MM.1S (cell line): ENCODE measurements around the gene GRK3.

ENCODE experiments used
- DNase-seq: peaks from one replicate; pipeline ENCODE4 v3.0.0-alpha.2; 2015
- H2AFZ ChIP-seq: fragments of 300-600 bp; sonication (generic); 2 replicates; pipeline ENCODE4 v1.6.0; 2016; ENCODE audit warnings: antibody characterized with exemption, low read length
- H3F3A ChIP-seq: fragments of 300-600 bp; sonication (generic); 2 replicates; pipeline ENCODE4 v1.6.1; 2016; ENCODE audit warnings: mild to moderate bottlenecking, antibody characterized with exemption, low read length, moderate library complexity, mixed read lengths; ENCODE audit not compliant: insufficient read depth
- H3K27ac ChIP-seq: fragments of 300-600 bp; sonication (generic); 2 replicates; pipeline ENCODE4 v1.5.1; 2016; ENCODE audit warnings: mild to moderate bottlenecking, low read length
- H3K27me3 ChIP-seq: fragments of 300-600 bp; sonication (generic); replicated peaks from 2 replicates; pipeline ENCODE4 v1.6.0; 2016; ENCODE audit warnings: low read length; ENCODE audit not compliant: insufficient read depth
- H3K36me3 ChIP-seq: fragments of 300-600 bp; sonication (generic); replicated peaks from 2 replicates; pipeline ENCODE4 v1.6.1; 2016; ENCODE audit warnings: mild to moderate bottlenecking, low read length, mixed read lengths; ENCODE audit not compliant: insufficient read depth
- H3K4me1 ChIP-seq: fragments of 300-600 bp; sonication (generic); 2 replicates; pipeline ENCODE4 v1.6.1; 2016; ENCODE audit warnings: low read length, mixed read lengths
- H3K4me2 ChIP-seq: fragments of 300-600 bp; sonication (generic); 2 replicates; pipeline ENCODE4 v1.6.0; 2016; ENCODE audit warnings: low read depth, low read length
- H3K4me3 ChIP-seq: fragments of 300-600 bp; sonication (generic); 2 replicates; pipeline ENCODE4 v1.5.1; 2016; ENCODE audit warnings: low read length, mixed read lengths
- H3K79me2 ChIP-seq: fragments of 300-600 bp; sonication (generic); 2 replicates; pipeline ENCODE4 v1.6.1; 2016; ENCODE audit warnings: mixed run types, low read length, mixed read lengths
- H3K9ac ChIP-seq: fragments of 300-600 bp; sonication (generic); 2 replicates; pipeline ENCODE4 v1.6.1; 2016; ENCODE audit warnings: low read length, mixed read lengths
- H3K9me2 ChIP-seq: fragments of 300-600 bp; sonication (generic); replicated peaks from 2 replicates; pipeline ENCODE4 v1.6.1; 2016; ENCODE audit warnings: mild to moderate bottlenecking, low read length, mixed read lengths; ENCODE audit not compliant: insufficient read depth
- H3K9me3 ChIP-seq: fragments of 300-600 bp; sonication (generic); replicated peaks from 2 replicates; pipeline ENCODE4 v1.6.1; 2016; ENCODE audit warnings: mild to moderate bottlenecking, low read length, mixed read lengths; ENCODE audit not compliant: insufficient read depth
- H4K20me1 ChIP-seq: fragments of 300-600 bp; sonication (generic); 2 replicates; pipeline ENCODE4 v1.6.1; 2016; ENCODE audit warnings: mild to moderate bottlenecking, low read length, moderate library complexity, mixed read lengths; ENCODE audit not compliant: insufficient read depth
- CTCF ChIP-seq: fragments of 300-600 bp; sonication (generic); IDR thresholded peaks from 2 replicates; pipeline ENCODE4 v1.5.1; 2016; ENCODE audit warnings: antibody characterized with exemption, low read length, mixed read lengths
- EZH2 ChIP-seq: fragments of 300-600 bp; sonication (generic); optimal IDR thresholded peaks from 2 replicates; pipeline ENCODE3; 2017; ENCODE audit warnings: low read depth, mild to moderate bottlenecking, antibody characterized with exemption, low read length, mixed read lengths
- EZH2phosphoT487 ChIP-seq: fragments of 300-600 bp; sonication (generic); IDR thresholded peaks from 2 replicates; pipeline ENCODE4 v1.6.1; 2018; ENCODE audit warnings: antibody characterized with exemption, low read length

The GRK3 gene

DNA sequence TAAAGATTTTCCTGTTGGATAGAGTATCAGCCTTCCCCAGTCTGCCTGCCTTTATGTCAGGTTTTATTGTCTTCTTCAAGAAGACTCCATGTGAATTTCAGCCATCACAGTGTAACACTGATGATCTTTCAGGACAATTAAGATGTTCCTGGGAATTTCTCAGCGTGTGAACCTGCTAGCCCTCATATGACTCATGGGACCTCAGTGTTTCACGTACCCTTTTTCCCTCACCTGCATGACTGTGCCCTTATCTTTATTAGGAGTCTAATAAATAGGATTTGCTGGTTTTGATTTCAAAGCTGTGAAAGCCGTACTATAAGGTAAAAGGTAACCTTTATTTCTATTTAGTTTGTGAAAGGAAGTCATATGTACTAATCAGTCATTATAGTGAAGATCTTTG, 95.9 kb downstream of the GRK3 start:
- H4K20me1 ChIP-seq: no peaks in the 10 kb centered on the region
- H3K27me3 ChIP-seq: no peaks in the 10 kb centered on the region
- no peaks in the 10 kb centered on the region for H3F3A ChIP-seq
- H3K4me3 ChIP-seq: no peak overlapping the region
- no peak overlapping the region for H3K9ac ChIP-seq
- no peaks in the 10 kb centered on the region for H3K9me3 ChIP-seq
- H3K27ac ChIP-seq: no peak overlapping the region
- H3K36me3 ChIP-seq: no peaks in the 10 kb centered on the region
- no peak overlapping the region for H3K4me2 ChIP-seq
- no peak for DNase-seq
- no peaks in the 10 kb centered on the region for H3K9me2 ChIP-seq
- H3K4me1 ChIP-seq: no peaks in the 10 kb centered on the region
- H3K79me2 ChIP-seq: no peaks in the 10 kb centered on the region
- H2AFZ ChIP-seq: no peak overlapping the region
- no peak for TF ChIP-seq EZH2
- no peak for TF ChIP-seq EZH2phosphoT487
- no peak for TF ChIP-seq CTCF

GRCh38 chr22:25661073-25661472, 96.6 kb downstream of the GRK3 start:
- Histone ChIP-seq H3K9ac (no peak overlapping the region), H3K4me3 (no peak overlapping the region), H3K79me2 (no peaks in the 10 kb centered on the region), H3K9me3 (no peaks in the 10 kb centered on the region), H2AFZ (no peak overlapping the region), H3K4me1 (no peaks in the 10 kb centered on the region), H3K27me3 (no peaks in the 10 kb centered on the region), H3K9me2 (no peaks in the 10 kb centered on the region), H4K20me1 (no peaks in the 10 kb centered on the region), H3K4me2 (no peak overlapping the region), H3K36me3 (no peaks in the 10 kb centered on the region), H3K27ac (no peak overlapping the region), H3F3A (no peaks in the 10 kb centered on the region)
- TF ChIP-seq EZH2phosphoT487 (no peak), CTCF (no peak), EZH2 (no peak)
- no peak for DNase-seq

GRCh38 chr22:25663654-25664053, 99.2 kb downstream of the GRK3 start:
- no peaks in the 10 kb centered on the region for H3K27me3 ChIP-seq
- H3F3A ChIP-seq: no peaks in the 10 kb centered on the region
- H3K9me3 ChIP-seq: no peaks in the 10 kb centered on the region
- H3K4me2 ChIP-seq: no peak overlapping the region
- H3K4me1 ChIP-seq: no peaks in the 10 kb centered on the region
- H3K4me3 ChIP-seq: no peak overlapping the region
- no peaks in the 10 kb centered on the region for H3K9me2 ChIP-seq
- no peaks in the 10 kb centered on the region for H4K20me1 ChIP-seq
- DNase-seq: no peak
- H3K27ac ChIP-seq: no peak overlapping the region
- no peaks in the 10 kb centered on the region for H3K36me3 ChIP-seq
- TF ChIP-seq CTCF (no peak), EZH2 (no peak), EZH2phosphoT487 (no peak)
- H3K79me2 ChIP-seq: no peaks in the 10 kb centered on the region
- no peak overlapping the region for H3K9ac ChIP-seq
- H2AFZ ChIP-seq: no peak overlapping the region
